CD4-positive, alpha-beta T cell treated with Interleukin-10 for 1 hour (primary cell): Measurements from ENCODE around the gene ATP8B1.
"Not testable (repeated sequence)": the region's sequence is repeated elsewhere in the genome, so short reads cannot be mapped to it uniquely, and the experiment has no call there.

ENCODE experiments used
- DNase-seq: peaks from one replicate; pipeline ENCODE4 v3.0.0-alpha.2; 2020

Gene ATP8B1

GRCh38 chr18:57651914-57652313 is 151.2 kb downstream of the ATP8B1 start:
- no peak for DNase-seq

GRCh38 chr18:57649556-57650500 is 153.3 kb downstream of the ATP8B1 start:
- DNase-seq, result no peak

- DNase-seq, result no peak
Observed at GRCh38 chr18:57648414-57648813, 154.7 kb downstream of the ATP8B1 start.

- DNase-seq, result no peak
Observed at GRCh38 chr18:57644540-57644939, 158.6 kb downstream of the ATP8B1 start.

- DNase-seq, result not testable (repeated sequence)
Observed at GRCh38 chr18:57643726-57644125, 159.4 kb downstream of the ATP8B1 start.

- DNase-seq, result not testable (repeated sequence)
Observed at GRCh38 chr18:57642462-57642861, 160.7 kb downstream of the ATP8B1 start.

- no peak for DNase-seq
Observed at GRCh38 chr18:57640749-57641148, 162.4 kb downstream of the ATP8B1 start.

- DNase-seq, result no peak
Observed at GRCh38 chr18:57640236-57640635, 162.9 kb downstream of the ATP8B1 start.

- no peak for DNase-seq
Observed at GRCh38 chr18:57635003-57635822, 167.9 kb downstream of the ATP8B1 start.

- no peak for DNase-seq
Observed at GRCh38 chr18:57631697-57632096, 171.4 kb downstream of the ATP8B1 start.

- DNase-seq, result no peak
Observed at GRCh38 chr18:57630754-57631595, 172.1 kb downstream of the ATP8B1 start.

- DNase-seq, result peak; percentile 95
Observed at GRCh38 chr18:57630002-57630753, 172.9 kb downstream of the ATP8B1 start.

GRCh38 chr18:57629422-57629821 is 173.7 kb downstream of the ATP8B1 start:
- DNase-seq, result no peak

- no peak for DNase-seq
Observed at GRCh38 chr18:57627488-57627887, 175.6 kb downstream of the ATP8B1 start.

GRCh38 chr18:57624988-57625387 is 178.1 kb downstream of the ATP8B1 start:
- no peak for DNase-seq

GRCh38 chr18:57621246-57621604 is 181.9 kb downstream of the ATP8B1 start:
- no peak for DNase-seq

- DNase-seq, result no peak
Observed at GRCh38 chr18:57619876-57620275, 183.2 kb downstream of the ATP8B1 start.

- no peak for DNase-seq
Observed at GRCh38 chr18:57618910-57619309, 184.2 kb downstream of the ATP8B1 start.

GRCh38 chr18:57603871-57604270 is 199.2 kb downstream of the ATP8B1 start:
- no peak for DNase-seq
